Pancreas (tissue), 10 donors: ENCODE data around the gene SLC39A8. TPM values are rescaled to one million over a fixed set of nuclear protein-coding genes. Genes with fewer than 3 reads are reported as not detected.
"Not testable (repeated sequence)": the region's sequence is repeated elsewhere in the genome, so short reads cannot be mapped to it uniquely, and the experiment has no call there.

Source experiments
- ATAC-seq, 4 donors: fragments of 200-7000 bp; cut with Tn5 transposase; one replicate each; pipeline versions ENCODE4 v1.8.0 to v1.9.1; 2020; ENCODE audit warnings: mild to moderate bottlenecking in 4 of 4, moderate library complexity in 4 of 4
- DNase-seq, 6 donors: peaks; one replicate each; pipeline ENCODE4 v3.0.0-alpha.2; 2020
- FAIRE-seq: peaks from 2 replicates; lab custom pipeline; 2012; peaks lifted over from hg19 to GRCh38; lab: Jason Lieb, UNC
- H3K27ac ChIP-seq, 4 donors: fragments of 200-600 bp; sonication (generic); 1 replicate in 3 of 4; 2 replicates in 1 of 4; pipeline versions ENCODE4 v1.5.0 to v1.8.0; 2020
- H3K27me3 ChIP-seq, 4 donors: fragments of 200-600 bp; one replicate each; pipeline ENCODE4 v1.8.0; 2021
- H3K36me3 ChIP-seq, 3 donors: fragments of 200-600 bp; sonication (generic) in 1 of 3; one replicate each; pipeline versions ENCODE4 v1.5.0 to v1.8.0; 2020 to 2021
- H3K4me1 ChIP-seq, 3 donors: fragments of 200-600 bp; one replicate each; pipeline ENCODE4 v1.8.0; 2021
- H3K4me3 ChIP-seq, 4 donors: fragments of 200-600 bp; sonication (generic) in 2 of 4; one replicate each; pipeline versions ENCODE4 v1.5.0 to v1.8.0; 2020 to 2021
- H3K9me3 ChIP-seq, 4 donors: fragments of 200-600 bp; one replicate each; pipeline ENCODE4 v1.8.0; 2021
- CTCF ChIP-seq, 4 donors: fragments of 200-600 bp; sonication (generic) in 3 of 4; IDR thresholded peaks; one replicate each; pipeline versions ENCODE4 v1.5.0 to v1.8.0; 2021; ENCODE audit warnings: antibody characterized with exemption in 4 of 4
- WGBS, 2 donors: extraction: QIAGEN DNeasy Blood & Tissue Kit; methylation state at CpG; one replicate each; pipeline ENCODE4 v1.1.7; 2013; 5-methylcytosine and 5-hydroxymethylcytosine counted together
- intact Hi-C, 3 donors: fragments of 100-400 bp; cut with DNase I; formaldehyde crosslinking; loops; one replicate each; pipeline versions ENCODE4 v1.11.1 to v1.14.2; 2022
- polyA plus RNA-seq, 2 donors: library from polyadenylated mRNA; stranded (reverse); fragments of 200-250 nt; gene quantifications; one replicate each; pipeline ENCODE4 v1.2.3, GENCODE V29; 2013
- total RNA-seq, 6 donors: library from RNA; stranded (reverse); fragmentation: NEBNext Ultra II Directional in 4 of 6; extraction: Animal tissue kit (Norgen Biotek cat#: 25700) in 4 of 6; gene quantifications; one replicate each; pipeline versions ENCODE4 v1.2.1 to v1.2.4, GENCODE V29; 2021 to 2023
- donor health status: healthy with polysubstance abuse.
- donor health status: DM: no; HTN: no; CAD: no; lungs with moderate emphysema.
- donor health status: DM: no; HTN: no; CAD: no.
- donor health status: control.
- donor health status: control.
- donor health status: Bipolar disorder and iron deficiency.
- donor health status: DM: yes; HTN: yes; CAD: no.
- donor health status: DM: no; HTN: no; CAD: no.
- donor health status: DM: no; HTN: no; CAD: no.
- donor health status: DM: yes; HTN: yes; CAD: no.

SLC39A8 gene
- total and polyA plus RNA-seq, 8 donors, result 9.9 to 46.8 (median 37.8) TPM

DNA sequence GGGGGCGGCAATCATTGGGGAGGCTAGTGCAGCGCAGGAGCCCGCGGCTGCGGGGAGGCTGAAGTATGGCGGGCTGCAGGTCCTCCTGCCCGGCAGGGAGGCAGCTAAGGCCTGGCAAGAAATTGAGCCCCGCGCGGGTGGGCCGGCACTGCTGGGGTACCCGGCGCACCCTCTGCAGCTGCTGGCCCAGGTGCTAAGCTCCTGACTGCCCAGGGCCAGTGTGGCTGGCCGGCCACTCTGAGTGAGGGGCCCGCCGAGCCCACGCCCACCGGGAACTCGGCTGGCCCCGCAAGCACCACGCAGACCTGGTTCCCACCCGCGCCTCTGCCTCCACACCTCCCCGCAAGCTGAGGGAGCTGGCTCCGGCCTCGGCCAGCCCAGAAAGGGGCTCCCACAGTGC, 94.9 kb downstream of the SLC39A8 start:
- no peak for TF ChIP-seq CTCF (IDR thresholded peaks at IDR 0.05)
- no peaks in the 10 kb centered on the region for H3K36me3 ChIP-seq
- no peak for ATAC-seq
- intact Hi-C loops, result no loop called here
- H3K4me1 ChIP-seq, result no peaks in the 10 kb centered on the region
- peak in 1 of 6 donors; percentile 56 for DNase-seq
- 77 to 82% methylated on average over 21 to 26 of the region's 26 CpGs for WGBS, 2 donors
- no peak overlapping the region for H3K27ac ChIP-seq
- no peak overlapping the region for H3K4me3 ChIP-seq
- no peaks in the 10 kb centered on the region for H3K9me3 ChIP-seq
- H3K27me3 ChIP-seq, result no peaks in the 10 kb centered on the region
- FAIRE-seq, result no peak

- ATAC-seq (no peak), DNase-seq (no peak)
These were observed 98.2 kb downstream of the SLC39A8 start for GRCh38 chr4:102247041-102247440.

DNA sequence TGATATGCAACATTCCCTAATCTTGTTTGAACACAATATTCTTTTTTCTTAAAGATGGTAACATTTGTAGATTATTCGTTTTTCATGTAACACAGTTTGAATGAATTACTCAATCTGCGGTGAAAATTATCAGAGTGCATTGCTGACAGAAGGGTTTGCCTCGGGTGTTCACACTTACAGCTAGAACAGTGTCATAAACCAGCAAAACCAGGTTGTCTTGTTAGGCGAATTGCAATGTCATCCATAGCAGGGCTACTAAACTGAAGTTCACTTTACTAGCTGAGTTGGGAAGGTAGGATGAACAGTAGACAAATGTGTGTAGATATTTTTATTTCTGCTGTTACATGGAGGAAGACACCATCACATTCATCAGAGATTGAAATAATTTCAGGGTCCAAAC, 98.9 kb downstream of the SLC39A8 start:
- ATAC-seq, result no peak
- intact Hi-C loops, result no loop called here
- DNase-seq, result no peak
- H3K9me3 ChIP-seq, result no peaks in the 10 kb centered on the region
- WGBS, 2 donors, result 43 to 54% methylated on average over 4 of the region's 4 CpGs
- H3K27ac ChIP-seq, result no peak overlapping the region
- H3K4me3 ChIP-seq, result no peak overlapping the region
- TF ChIP-seq CTCF (IDR thresholded peaks at IDR 0.05), result no peak
- no peaks in the 10 kb centered on the region for H3K4me1 ChIP-seq
- no peaks in the 10 kb centered on the region for H3K36me3 ChIP-seq
- no peaks in the 10 kb centered on the region for H3K27me3 ChIP-seq
- no peak for FAIRE-seq

More at GRCh38 chr4:102247041-102247440, 98.2 kb downstream of the SLC39A8 start:
- H3K36me3 ChIP-seq, result no peaks in the 10 kb centered on the region
- no peaks in the 10 kb centered on the region for H3K4me1 ChIP-seq
- no peaks in the 10 kb centered on the region for H3K9me3 ChIP-seq
- no peak for FAIRE-seq
- no peaks in the 10 kb centered on the region for H3K27me3 ChIP-seq
- H3K4me3 ChIP-seq, result no peak overlapping the region
- intact Hi-C loops, result no loop called here
- no peak overlapping the region for H3K27ac ChIP-seq
- WGBS, 2 donors, result 53 to 71% methylated on average over 1 of the region's 1 CpG
- no peak for TF ChIP-seq CTCF (IDR thresholded peaks at IDR 0.05)

DNA sequence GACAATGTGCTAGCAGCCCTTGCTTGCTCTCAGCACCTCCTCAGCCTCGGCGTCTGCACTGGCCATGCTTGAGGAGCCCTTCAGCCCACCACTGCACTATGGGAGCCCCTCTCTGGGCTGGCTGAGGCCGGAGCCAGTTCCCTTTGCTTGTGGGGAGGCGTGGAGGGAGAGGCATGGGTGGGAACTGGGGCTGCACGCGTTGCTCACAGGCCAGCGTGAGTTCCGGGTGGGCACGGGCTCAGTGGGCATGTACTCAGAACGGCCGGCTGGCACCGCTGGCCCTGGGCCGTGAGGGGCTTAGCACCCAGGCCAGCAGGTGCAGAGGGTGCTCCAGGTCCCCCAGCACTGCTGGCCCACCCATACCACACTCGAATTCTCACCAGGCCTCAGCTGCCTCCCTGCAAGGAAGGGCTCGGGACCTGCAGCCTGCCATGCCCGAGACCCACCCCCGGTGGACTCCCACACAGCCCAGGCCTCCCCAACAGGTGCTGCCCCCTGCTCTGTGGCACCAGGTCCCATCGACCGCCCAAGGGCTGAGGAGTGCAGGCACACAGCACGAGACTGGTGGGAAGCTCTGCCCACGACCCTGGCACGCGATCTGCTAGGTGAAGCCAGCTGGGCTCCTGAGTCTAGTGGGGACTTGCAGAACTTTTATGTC, 100.3 kb downstream of the SLC39A8 start:
- Histone ChIP-seq H3K4me1 (no peaks in the 10 kb centered on the region), H3K27me3 (no peaks in the 10 kb centered on the region), H3K27ac (no peak overlapping the region), H3K9me3 (no peaks in the 10 kb centered on the region), H3K4me3 (no peak overlapping the region), H3K36me3 (no peaks in the 10 kb centered on the region)
- WGBS, 2 donors, result 74 to 78% methylated on average over 23 of the region's 23 CpGs
- no peak for TF ChIP-seq CTCF (IDR thresholded peaks at IDR 0.05)
- no peak for FAIRE-seq
- peak in 1 of 6 donors; percentile 65 for DNase-seq
- ATAC-seq, result no peak
- intact Hi-C loops, result no loop called here

DNA sequence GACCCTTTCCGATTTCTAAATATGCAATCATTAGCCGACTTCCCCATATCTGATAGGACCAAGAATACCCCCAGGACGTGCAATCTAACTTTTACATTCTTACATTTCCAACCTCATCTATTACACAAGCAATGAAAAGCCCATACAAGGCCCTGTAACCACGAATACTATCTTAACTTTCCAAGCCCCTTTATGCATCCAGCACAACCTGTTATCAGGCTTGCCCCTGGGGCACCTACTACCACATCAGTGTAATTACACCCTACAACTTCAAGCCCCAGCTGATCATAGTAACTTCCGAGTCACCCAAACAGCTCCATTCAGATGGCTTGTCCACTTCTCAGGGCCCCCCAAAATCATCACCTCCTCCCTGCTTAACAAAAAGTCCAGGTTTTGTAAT, 102.0 kb downstream of the SLC39A8 start:
- DNase-seq, H3K4me3 ChIP-seq, ATAC-seq, H3K9me3 ChIP-seq, H3K27ac ChIP-seq, H3K27me3 ChIP-seq, H3K4me1 ChIP-seq, FAIRE-seq, intact Hi-C loops, H3K36me3 ChIP-seq: not testable (repeated sequence)
- 50% methylated on average over 5 of the region's 5 CpGs for WGBS, 2 donors
